Measurements from ENCODE around the gene HPGD. TPM values are rescaled to one million over a fixed set of nuclear protein-coding genes. Genes with fewer than 3 reads are reported as not detected.

The HPGD gene
- total and polyA plus RNA-seq, 2 of the 8 experiments (the other 6 are each of a cell fraction or from before 2014, with no cell fraction given) = 1.1 to 1.3 TPM

DNA sequence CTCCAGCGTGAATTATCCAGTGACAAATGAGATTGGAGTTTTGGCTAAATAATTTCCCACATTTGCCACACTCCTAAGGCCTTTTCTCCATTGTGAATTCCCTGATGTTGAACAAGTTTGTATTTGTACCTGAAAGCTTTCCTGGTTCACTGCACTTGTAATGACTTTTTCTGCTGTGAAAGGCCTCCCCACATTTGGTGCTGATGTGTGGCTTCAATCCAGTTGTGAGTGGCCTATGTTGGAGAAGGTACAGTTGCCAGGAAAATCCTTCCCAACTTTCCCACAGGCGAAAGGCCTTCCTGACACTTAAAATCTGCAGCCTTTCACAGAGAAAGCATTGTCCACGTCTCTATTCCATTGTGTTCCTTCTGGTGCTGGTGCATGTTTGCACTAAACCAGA is 17.3 kb upstream of the HPGD start:
- H4K8ac ChIP-seq (ENCODE audit: extremely low read depth, insufficient read depth, low read length) = no peak overlapping the region
- H3K9me3 ChIP-seq (ENCODE audit: insufficient read depth in 2 of 2, low read depth in 1 of 2, low read length in 1 of 2) = no peaks in the 10 kb centered on the region
- H3K79me1 ChIP-seq (ENCODE audit: low read depth, low read length) = no peaks in the 10 kb centered on the region
- FAIRE-seq (no peak), DNase-seq (ENCODE audit: low read depth in 1 of 2, low spot score in 2 of 2) (no peak)
- no peaks in the 10 kb centered on the region for H3K4me1 ChIP-seq (replicated peaks in 1 of 4; ENCODE audit: control insufficient read depth in 3 of 4, insufficient read depth in 4 of 4, low read length in 3 of 4)
- H2BK120ac ChIP-seq (replicated peaks; ENCODE audit: low read depth, low read length) = no peak overlapping the region
- peaks cover 0 to 1% (median 0%) of the 10 kb centered on the region in 4 experiments; a peak in 1 of 7 replicates for H3K27me3 ChIP-seq (replicated peaks in 1 of 4; ENCODE audit: control insufficient read depth in 3 of 4, extremely low read depth in 1 of 4, insufficient read depth in 3 of 4, low read length in 3 of 4)
- no peaks in the 10 kb centered on the region for H4K20me1 ChIP-seq (replicated peaks in 1 of 2; ENCODE audit: control insufficient read depth in 1 of 2, insufficient read depth in 2 of 2, low read length in 2 of 2)
- WGBS, 2 experiments (ENCODE audit: extremely low coverage in 1 of 2, insufficient coverage in 1 of 2, insufficient read length in 1 of 2, insufficient replicate concordance in 2 of 2, low coverage in 1 of 2, low lambda C conversion rate in 2 of 2, missing lambda C conversion rate in 1 of 2) = 95% methylated on average over 3 of the region's 3 CpGs; no CpG with 5 or more reads in 1 of the 2 experiments
- H4K5ac ChIP-seq (ENCODE audit: insufficient read length, low read depth, low read length) = no peak overlapping the region
- H3K56ac ChIP-seq (replicated peaks; ENCODE audit: insufficient read length, low read depth, low read length) = no peak overlapping the region
- H2BK15ac ChIP-seq (ENCODE audit: low read length) = 0 out of 2 replicates have a peak overlapping the region, but pooled peaks have one; percentile 61
- no peak overlapping the region for H3K4ac ChIP-seq (replicated peaks; ENCODE audit: insufficient read length, low read depth, low read length)
- no peak overlapping the region for H3K4me3 ChIP-seq (ENCODE audit: extremely low read depth in 1 of 4, insufficient read depth in 2 of 4, low read depth in 3 of 4, low read length in 4 of 4)
- H3K36me3 ChIP-seq (ENCODE audit: control insufficient read depth in 2 of 4, insufficient read depth in 4 of 4, low read length in 3 of 4) = no peaks in the 10 kb centered on the region
- no peak overlapping the region for H3K14ac ChIP-seq (ENCODE audit: insufficient read length)
- no peak overlapping the region for H2BK12ac ChIP-seq (ENCODE audit: low read depth, low read length)
- no peak overlapping the region for H4K91ac ChIP-seq (replicated peaks; ENCODE audit: insufficient read length, low read length)
- CTCF ChIA-PET (ENCODE audit: partially characterized antibody) = no interaction called here
- no peaks in the 10 kb centered on the region for H3K23me2 ChIP-seq (ENCODE audit: low read depth, low read length)
- no peak overlapping the region for H3K9ac ChIP-seq (replicated peaks in 1 of 4; ENCODE audit: extremely low read depth in 1 of 4, low read depth in 3 of 4, low read length in 3 of 4)
- H2AK5ac ChIP-seq (ENCODE audit: low read depth, low read length) = no peak overlapping the region
- no peak overlapping the region for H3K27ac ChIP-seq (ENCODE audit: low read depth, low read length)
- no peak overlapping the region for H3K18ac ChIP-seq (ENCODE audit: extremely low read depth, low read length)
- H2AFZ ChIP-seq (ENCODE audit: low read length) = no peak overlapping the region
- H3K79me2 ChIP-seq (ENCODE audit: control insufficient read depth in 1 of 2, insufficient read depth in 2 of 2, low read length in 2 of 2) = no peaks in the 10 kb centered on the region
- H3K4me2 ChIP-seq (ENCODE audit: insufficient read depth in 1 of 2, low read depth in 2 of 2, low read length in 2 of 2) = no peak overlapping the region
- no peak overlapping the region for H2BK5ac ChIP-seq (ENCODE audit: low read depth, low read length)
- POLR2A ChIA-PET (ENCODE audit: partially characterized antibody) = no interaction called here
- H2BK20ac ChIP-seq (ENCODE audit: low read length) = no peak overlapping the region
- H3K23ac ChIP-seq (ENCODE audit: insufficient read length) = no peak overlapping the region
- TF ChIP-seq CTBP2 (IDR thresholded peaks at IDR 0.05; ENCODE audit: borderline replicate concordance, insufficient read depth, insufficient read length, low read length) = no peak
- TF ChIP-seq CTCF (IDR thresholded peaks at IDR 0.05; ENCODE audit: control extremely low read depth in 1 of 3, insufficient read depth in 1 of 3, low read depth in 1 of 3, low read length in 3 of 3) = no peak
- no peak for TF ChIP-seq BCL11A (IDR thresholded peaks at IDR 0.05; ENCODE audit: low read depth in 2 of 2, low read length in 2 of 2)
- no peak for TF ChIP-seq CREB1 (IDR thresholded peaks at IDR 0.05)
- TF ChIP-seq, protein P1, sequence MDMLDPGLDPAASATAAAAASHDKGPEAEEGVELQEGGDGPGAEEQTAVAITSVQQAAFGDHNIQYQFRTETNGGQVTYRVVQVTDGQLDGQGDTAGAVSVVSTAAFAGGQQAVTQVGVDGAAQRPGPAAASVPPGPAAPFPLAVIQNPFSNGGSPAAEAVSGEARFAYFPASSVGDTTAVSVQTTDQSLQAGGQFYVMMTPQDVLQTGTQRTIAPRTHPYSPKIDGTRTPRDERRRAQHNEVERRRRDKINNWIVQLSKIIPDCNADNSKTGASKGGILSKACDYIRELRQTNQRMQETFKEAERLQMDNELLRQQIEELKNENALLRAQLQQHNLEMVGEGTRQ (IDR thresholded peaks at IDR 0.05; ENCODE audit: low read length) = no peak
- no peak for TF ChIP-seq TBP (IDR thresholded peaks at IDR 0.05; ENCODE audit: low read depth, low read length)
- no peak for TF ChIP-seq RNF2 (IDR thresholded peaks at IDR 0.05; ENCODE audit: borderline replicate concordance, low read depth, low read length, missing control alignments, poor library complexity, severe bottlenecking)
- no peak for TF ChIP-seq KDM1A (IDR thresholded peaks at IDR 0.05; ENCODE audit: borderline replicate concordance, low read length)
- TF ChIP-seq YY1 (IDR thresholded peaks at IDR 0.05; ENCODE audit: low read depth, low read length) = no peak
- TF ChIP-seq EP300 (IDR thresholded peaks at IDR 0.05; ENCODE audit: borderline replicate concordance in 1 of 2, low read depth in 2 of 2, low read length in 2 of 2) = no peak
